Endothelial cell of coronary artery (primary cell): ENCODE data around the gene LUZP1. TPM values are rescaled to one million over a fixed set of nuclear protein-coding genes. Genes with fewer than 3 reads are reported as not detected.

Experiments
- total RNA-seq: library from RNA; depleted of rRNA; stranded (reverse); fragments of >200 nt; gene quantifications from 2 replicates; pipeline ENCODE4 v1.2.3, GENCODE V29; 2014

LUZP1 gene
- total RNA-seq: 53.3 and 60.6 TPM in 2 replicates

GRCh38 chr1:23168445-23169194, at the start of gene LUZP1:
Gene LUZP1 (minus strand): TSS chr1:23168856.

GRCh38 chr1:23217421-23218115, 48.9 kb upstream of the LUZP1 start, which contains the start of gene HTR1D:
Gene HTR1D (minus strand): TSS chr1:23217502. CDS start chr1:23194219, 23,283 bp downstream.

Other genes with a start within 250 kb of the LUZP1 start
- gene LACTBL1, start 196.0 kb downstream of the LUZP1 start, total RNA-seq: not detected in 2 replicates
- gene TEX46, start 153.0 kb downstream of the LUZP1 start, total RNA-seq: not detected in 2 replicates
- 121 and 153 TPM in 2 replicates for gene KDM1A, start 149.4 kb downstream of the LUZP1 start, total RNA-seq
- gene HTR1D, start 48.6 kb upstream of the LUZP1 start, total RNA-seq: 0.09 and 1.5 TPM in 2 replicates
- 114 TPM in 2 replicates for gene HNRNPR, start 175.4 kb upstream of the LUZP1 start, total RNA-seq
- gene ZNF436, start 201.0 kb upstream of the LUZP1 start, total RNA-seq: 21.3 and 25.6 TPM in 2 replicates